SK-N-MC (cell line): Measurements from ENCODE around the gene CDKN2AIPNL.

ENCODE experiments used
- EZH2 ChIP-seq: fragments of 200-600 bp; sonication (generic); IDR thresholded peaks from one replicate; pipeline ENCODE4 v1.6.1; 2017; ENCODE audit warnings: antibody characterized with exemption
- FOXP2 ChIP-seq: optimal IDR thresholded peaks from 2 replicates; pipeline ENCODE3; 2011; ENCODE audit warnings: mild to moderate bottlenecking, moderate library complexity; ENCODE audit not compliant: insufficient read depth; ENCODE audit errors: extremely low read length, control extremely low read depth
- POLR2AphosphoS5 ChIP-seq: IDR thresholded peaks from 2 replicates; pipeline ENCODE4 v1.6.1; 2012; ENCODE audit warnings: mild to moderate bottlenecking, low read depth, low read length, borderline replicate concordance

- TF ChIP-seq POLR2AphosphoS5 (no peak), EZH2 (no peak), FOXP2 (no peak)
Observed at GRCh38 chr5:134449167-134449566, 37.5 kb upstream of the CDKN2AIPNL start.
